Skeletal muscle satellite cell (primary cell): ENCODE results near the gene ENOX2.

Experiments used
- H3K27me3 ChIP-seq: 2 replicates; pipeline ENCODE4 v1.7.0; 2013; ENCODE audit warnings: low read length; ENCODE audit not compliant: control insufficient read depth, insufficient read depth
- H3K36me3 ChIP-seq: 2 replicates; pipeline ENCODE4 v1.7.0; 2013; ENCODE audit warnings: mild to moderate bottlenecking, control low read depth, low read length; ENCODE audit not compliant: insufficient read depth
- H3K4me1 ChIP-seq: 2 replicates; pipeline ENCODE4 v1.7.0; 2013; ENCODE audit warnings: low read length; ENCODE audit not compliant: control insufficient read depth, insufficient read depth
- H3K4me2 ChIP-seq: 2 replicates; pipeline ENCODE4 v1.7.0; 2013; ENCODE audit warnings: mild to moderate bottlenecking, low read length
- H3K4me3 ChIP-seq: 2 replicates; pipeline ENCODE4 v1.7.0; 2013; ENCODE audit warnings: low read length
- H3K9ac ChIP-seq: 2 replicates; pipeline ENCODE4 v1.7.0; 2013; ENCODE audit warnings: mild to moderate bottlenecking, low read depth, low read length, moderate library complexity
- H3K9me3 ChIP-seq: replicated peaks from 2 replicates; pipeline ENCODE4 v1.7.0; 2013; ENCODE audit warnings: mild to moderate bottlenecking, control low read depth, low read length

ENOX2 gene

DNA sequence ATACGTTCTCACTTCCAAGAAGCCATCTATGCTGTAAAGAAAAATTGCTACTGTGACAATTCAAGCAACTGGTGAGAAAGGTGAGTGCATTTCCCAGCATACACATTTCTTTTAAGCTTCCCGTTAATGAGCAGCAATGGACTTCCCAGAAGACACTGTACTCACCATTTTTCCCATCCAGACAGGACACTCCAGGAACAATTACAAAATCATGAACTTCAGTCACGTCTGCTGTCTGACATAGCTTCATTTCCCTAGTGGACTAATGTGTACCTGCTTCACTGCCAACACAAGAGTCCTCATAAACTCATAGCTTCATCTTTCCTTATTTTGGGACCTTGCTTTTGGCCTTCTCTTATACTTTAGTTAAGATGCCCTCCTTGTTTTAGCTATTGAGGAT is 156.9 kb downstream of the ENOX2 start:
- H3K9me3 ChIP-seq: no peaks in the 10 kb centered on the region
- H3K4me1 ChIP-seq: no peaks in the 10 kb centered on the region
- H3K4me3 ChIP-seq: no peak overlapping the region
- H3K9ac ChIP-seq: no peak overlapping the region
- no peak overlapping the region for H3K4me2 ChIP-seq
- no peaks in the 10 kb centered on the region for H3K27me3 ChIP-seq
- H3K36me3 ChIP-seq: no peaks in the 10 kb centered on the region

DNA sequence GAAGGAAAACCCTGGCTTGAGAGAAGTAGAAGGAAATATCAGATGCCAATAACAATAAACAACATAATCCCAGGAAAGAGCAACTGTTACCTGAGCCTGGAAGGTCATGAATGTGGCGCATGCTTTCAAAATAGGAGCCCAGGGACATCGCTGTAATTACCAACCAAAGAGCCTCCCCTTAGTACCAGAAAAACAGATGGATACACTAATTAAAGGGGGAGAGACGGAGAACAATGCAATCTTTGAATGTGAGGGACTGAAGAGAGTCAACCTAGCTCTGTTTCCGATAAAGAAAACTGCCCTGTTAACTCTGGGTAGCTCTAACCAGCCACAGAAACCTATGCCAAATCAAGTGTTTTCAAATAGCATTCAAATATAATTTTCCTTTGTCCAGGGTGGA is 161.4 kb downstream of the ENOX2 start:
- Histone ChIP-seq H3K27me3 (no peaks in the 10 kb centered on the region), H3K4me3 (no peak overlapping the region), H3K9ac (no peak overlapping the region), H3K9me3 (no peaks in the 10 kb centered on the region), H3K4me2 (no peak overlapping the region), H3K4me1 (no peaks in the 10 kb centered on the region), H3K36me3 (no peaks in the 10 kb centered on the region)

DNA sequence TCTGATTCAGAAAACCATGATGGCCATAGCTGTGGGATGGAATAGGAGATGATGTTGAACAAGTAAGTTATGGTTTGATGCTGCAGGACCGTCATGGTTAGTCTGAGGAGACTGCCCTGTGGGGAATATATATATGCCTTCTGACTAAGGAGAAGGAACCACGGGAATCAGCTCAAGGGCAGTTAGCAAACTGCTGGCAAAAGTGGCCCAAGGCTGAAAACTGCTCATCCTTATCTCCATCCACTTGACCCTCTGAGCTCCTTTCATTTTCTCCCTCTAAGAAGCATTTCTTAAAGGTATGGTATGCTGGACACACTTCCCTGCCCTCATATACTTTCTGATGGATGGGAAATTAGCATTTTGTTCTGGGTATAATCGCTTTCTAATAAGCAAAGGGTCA is 161.9 kb downstream of the ENOX2 start:
- no peaks in the 10 kb centered on the region for H3K36me3 ChIP-seq
- H3K4me3 ChIP-seq: no peak overlapping the region
- H3K9me3 ChIP-seq: no peaks in the 10 kb centered on the region
- H3K4me2 ChIP-seq: no peak overlapping the region
- no peaks in the 10 kb centered on the region for H3K27me3 ChIP-seq
- no peak overlapping the region for H3K9ac ChIP-seq
- no peaks in the 10 kb centered on the region for H3K4me1 ChIP-seq

DNA sequence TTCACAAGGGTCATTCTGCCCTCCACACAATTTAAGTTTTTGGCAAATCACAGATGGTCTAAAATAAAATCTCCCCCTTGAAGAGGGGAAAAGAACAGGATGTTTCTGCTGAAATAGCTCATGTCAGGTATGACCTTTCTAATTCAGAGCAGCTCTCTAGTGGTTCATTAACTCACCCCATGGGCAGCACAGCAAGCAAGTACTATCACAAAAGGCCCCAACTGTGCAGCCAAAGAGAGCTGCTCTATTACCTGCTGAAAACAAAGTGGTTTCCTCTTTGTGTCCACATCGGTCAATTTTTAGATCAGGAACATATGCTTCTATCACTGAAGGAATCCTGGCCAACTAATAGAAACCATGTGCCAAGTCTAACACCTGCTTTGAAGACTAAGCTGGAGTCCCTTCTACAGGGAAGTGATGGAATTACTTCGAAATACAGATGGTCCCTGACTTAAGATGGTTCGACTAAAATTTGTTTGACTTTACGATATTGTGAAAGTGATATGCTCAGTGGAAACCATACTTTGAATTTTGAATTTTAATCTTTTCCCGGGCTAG is 164.3 kb downstream of the ENOX2 start:
- no peaks in the 10 kb centered on the region for H3K4me1 ChIP-seq
- no peak overlapping the region for H3K4me2 ChIP-seq
- no peaks in the 10 kb centered on the region for H3K27me3 ChIP-seq

DNA sequence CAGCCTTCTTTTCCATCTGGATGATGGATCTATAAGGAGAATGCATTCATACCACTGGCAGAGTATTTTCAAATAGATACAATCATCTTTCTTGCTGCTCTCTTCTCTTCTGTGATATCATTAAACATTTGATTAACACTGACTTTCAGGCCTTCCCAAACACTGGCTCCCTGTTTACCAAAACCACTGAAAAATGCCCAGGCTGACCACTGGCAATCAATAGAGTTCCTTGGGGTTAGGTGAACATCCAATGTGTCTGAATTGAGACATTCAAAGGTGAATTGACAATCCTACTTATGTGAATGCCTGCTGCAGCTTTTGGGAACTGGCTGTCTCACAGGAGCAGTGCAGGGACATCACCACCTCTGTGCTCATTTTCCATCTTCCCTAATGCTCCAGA is 168.3 kb downstream of the ENOX2 start:
- H3K27me3 ChIP-seq: no peaks in the 10 kb centered on the region
- H3K36me3 ChIP-seq: no peaks in the 10 kb centered on the region
- no peak overlapping the region for H3K4me2 ChIP-seq
- no peaks in the 10 kb centered on the region for H3K4me1 ChIP-seq
- H3K9ac ChIP-seq: no peak overlapping the region
- H3K9me3 ChIP-seq: no peaks in the 10 kb centered on the region
- H3K4me3 ChIP-seq: no peak overlapping the region

More for the DNA sequence above, 164.3 kb downstream of the ENOX2 start:
- Histone ChIP-seq H3K4me3 (no peak overlapping the region), H3K9me3 (no peaks in the 10 kb centered on the region), H3K9ac (no peak overlapping the region), H3K36me3 (no peaks in the 10 kb centered on the region)

DNA sequence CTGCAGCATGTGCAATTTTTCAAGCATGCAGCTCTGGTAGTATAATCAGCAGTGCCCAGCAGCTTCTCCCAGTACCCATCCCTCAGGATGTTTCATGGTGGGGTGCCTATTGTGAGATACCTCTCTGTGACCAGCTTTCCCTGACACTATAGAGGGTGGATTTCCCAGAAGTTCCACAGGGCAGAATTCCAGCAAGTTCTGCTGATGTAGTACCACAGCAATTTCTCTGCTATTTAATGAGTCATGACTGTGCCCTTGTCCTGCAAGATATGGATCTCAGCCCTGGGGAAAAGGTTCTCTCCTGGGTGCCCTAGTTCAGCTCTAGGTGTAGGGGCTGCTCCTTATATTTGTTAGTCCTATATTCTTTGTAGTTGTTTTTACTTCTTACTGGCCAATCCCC is 174.8 kb downstream of the ENOX2 start:
- no peak overlapping the region for H3K4me3 ChIP-seq

DNA sequence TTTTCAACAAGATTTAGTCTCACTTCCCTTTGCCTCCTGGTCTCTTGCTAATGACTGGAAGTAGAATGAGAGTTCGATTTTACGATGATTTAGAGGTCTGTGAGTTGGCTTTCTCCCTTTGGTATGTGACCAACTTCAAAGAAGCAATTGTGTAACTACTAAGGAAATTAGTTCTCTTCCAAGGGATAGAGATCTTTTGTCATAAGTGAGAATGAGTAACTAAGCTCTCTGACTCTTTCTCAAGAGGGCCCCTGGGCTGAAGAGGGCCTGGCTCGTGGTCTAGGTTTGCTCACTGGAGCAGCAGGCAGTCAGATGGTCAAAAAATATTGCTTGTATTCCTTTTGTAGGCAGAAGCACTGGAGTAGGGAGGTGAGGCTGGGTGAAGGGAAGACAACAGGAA is 176.3 kb downstream of the ENOX2 start:
- Histone ChIP-seq H3K36me3 (no peaks in the 10 kb centered on the region), H3K4me2 (no peak overlapping the region), H3K4me3 (no peak overlapping the region), H3K9ac (no peak overlapping the region), H3K27me3 (no peaks in the 10 kb centered on the region), H3K9me3 (peaks cover 6% of the 10 kb centered on the region), H3K4me1 (no peaks in the 10 kb centered on the region)

More for the DNA sequence above, 174.8 kb downstream of the ENOX2 start:
- no peak overlapping the region for H3K4me2 ChIP-seq
- H3K36me3 ChIP-seq: no peaks in the 10 kb centered on the region
- no peaks in the 10 kb centered on the region for H3K27me3 ChIP-seq
- peaks cover 6% of the 10 kb centered on the region for H3K9me3 ChIP-seq
- no peak overlapping the region for H3K9ac ChIP-seq
- H3K4me1 ChIP-seq: no peaks in the 10 kb centered on the region

DNA sequence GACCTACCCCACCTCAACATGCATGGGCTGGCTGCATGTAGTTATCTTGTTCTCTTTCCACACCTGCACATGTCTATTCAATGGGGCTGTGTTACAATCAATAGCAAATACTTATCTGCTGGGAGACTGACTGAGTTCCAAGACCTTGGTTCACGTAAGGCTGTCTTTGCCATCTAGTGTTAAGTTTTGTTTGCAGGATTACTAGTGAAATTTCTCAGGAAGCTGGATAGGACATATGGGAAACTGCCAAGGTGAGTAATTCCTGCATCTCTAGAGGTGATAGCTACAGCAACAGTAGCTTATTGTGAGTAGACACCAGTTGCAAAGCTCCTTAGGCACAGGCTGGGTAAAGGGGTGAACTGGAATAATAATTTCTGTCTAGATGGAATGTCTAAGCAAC is 177.5 kb downstream of the ENOX2 start:
- Histone ChIP-seq H3K4me3 (no peak overlapping the region), H3K9ac (no peak overlapping the region), H3K4me2 (no peak overlapping the region), H3K36me3 (no peaks in the 10 kb centered on the region), H3K9me3 (peaks cover 6% of the 10 kb centered on the region), H3K4me1 (no peaks in the 10 kb centered on the region), H3K27me3 (no peaks in the 10 kb centered on the region)

DNA sequence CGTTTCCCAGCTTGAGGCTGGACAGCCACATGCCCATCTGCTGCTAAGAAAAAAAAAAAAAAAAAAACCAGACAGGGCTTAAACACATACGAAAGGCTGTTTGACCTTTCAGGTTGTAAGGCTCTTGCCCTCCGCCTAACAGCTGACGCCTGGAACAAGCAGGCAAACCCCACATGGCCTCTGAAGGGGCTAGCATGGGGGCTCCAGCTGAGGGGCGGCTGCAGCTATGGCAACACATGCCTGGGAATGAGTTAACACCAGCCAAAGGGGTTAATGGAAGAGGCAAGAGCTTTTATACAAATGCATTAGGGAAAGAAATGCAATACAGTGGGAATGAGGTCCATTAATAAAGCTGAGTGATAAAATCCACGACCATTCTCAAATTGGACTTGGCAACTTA is 183.6 kb downstream of the ENOX2 start:
- Histone ChIP-seq H3K4me1 (no peaks in the 10 kb centered on the region), H3K27me3 (peaks cover 12% of the 10 kb centered on the region), H3K9ac (no peak overlapping the region), H3K36me3 (no peaks in the 10 kb centered on the region), H3K4me2 (no peak overlapping the region), H3K9me3 (no peaks in the 10 kb centered on the region), H3K4me3 (no peak overlapping the region)

DNA sequence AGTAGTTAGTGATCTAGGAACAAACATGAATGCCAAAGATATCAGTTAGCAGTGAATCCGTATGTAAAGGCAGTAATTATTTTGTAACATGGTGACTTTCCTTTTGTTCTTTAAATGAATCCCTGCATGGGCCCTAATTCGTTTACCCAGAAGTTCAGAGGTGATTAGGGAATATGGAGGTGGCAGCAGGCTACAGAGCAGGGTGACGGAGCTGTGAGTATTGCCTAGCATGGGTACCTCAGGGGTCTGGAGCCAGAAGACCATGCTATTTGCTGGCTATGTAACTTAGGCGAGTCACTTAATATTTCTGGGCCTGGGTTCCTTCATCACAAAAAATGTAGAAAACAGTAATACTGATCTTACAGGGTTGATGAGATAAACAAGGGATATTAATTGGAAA is 184.9 kb downstream of the ENOX2 start:
- Histone ChIP-seq H3K9ac (no peak overlapping the region), H3K4me3 (no peak overlapping the region), H3K4me1 (no peaks in the 10 kb centered on the region), H3K36me3 (no peaks in the 10 kb centered on the region), H3K27me3 (peaks cover 12% of the 10 kb centered on the region), H3K9me3 (no peaks in the 10 kb centered on the region), H3K4me2 (no peak overlapping the region)

DNA sequence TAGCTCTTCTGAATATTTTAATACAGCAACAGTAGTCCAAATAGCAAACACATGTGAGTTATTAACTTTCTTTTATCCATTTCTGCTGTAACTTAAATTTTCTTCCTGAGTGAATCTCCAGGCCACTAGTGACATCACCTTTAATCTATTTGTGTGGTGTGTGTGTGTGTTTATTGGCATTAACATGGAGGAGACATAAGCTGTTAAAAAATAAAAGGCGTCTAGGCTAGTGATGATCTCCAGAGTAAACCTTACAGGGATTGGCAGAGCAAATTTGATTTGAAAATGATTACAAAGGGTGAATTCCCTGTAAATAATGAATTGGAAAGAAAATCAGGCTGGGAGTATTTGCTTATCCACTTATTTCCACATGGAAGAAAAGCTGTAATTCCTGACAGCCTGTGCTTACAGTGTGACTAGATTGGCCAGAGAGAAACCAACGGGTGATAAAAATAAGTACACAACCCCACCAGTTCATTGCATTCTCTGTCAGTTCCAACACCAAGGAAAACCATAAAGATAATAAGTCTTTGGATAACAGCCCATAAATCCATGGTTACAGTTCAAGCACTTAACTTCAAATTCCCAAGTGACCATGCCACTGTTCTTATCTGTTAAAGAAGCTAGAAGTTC is 186.1 kb downstream of the ENOX2 start:
- H3K27me3 ChIP-seq: peaks cover 12% of the 10 kb centered on the region
- H3K4me2 ChIP-seq: no peak overlapping the region
- H3K4me3 ChIP-seq: no peak overlapping the region
- no peaks in the 10 kb centered on the region for H3K9me3 ChIP-seq
- no peaks in the 10 kb centered on the region for H3K36me3 ChIP-seq
- no peak overlapping the region for H3K9ac ChIP-seq
- H3K4me1 ChIP-seq: no peaks in the 10 kb centered on the region

DNA sequence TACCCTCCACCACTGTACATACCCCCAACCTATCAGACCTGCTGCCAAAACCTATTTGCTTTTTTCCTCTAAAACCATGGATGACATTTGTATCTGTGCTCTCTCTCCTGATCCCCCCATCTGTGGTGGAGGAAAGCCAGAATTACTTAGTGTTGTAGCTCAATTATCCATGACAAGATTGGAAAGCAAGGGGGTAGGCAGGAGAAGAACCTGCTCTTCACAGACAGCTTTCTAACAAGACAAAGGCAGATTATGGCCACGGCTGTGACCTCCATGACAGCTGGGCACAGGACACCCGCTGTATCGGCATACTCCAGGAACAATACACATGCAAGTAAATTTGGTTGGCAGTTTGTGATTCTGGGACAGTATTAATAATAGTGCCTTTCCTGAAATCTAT is 186.7 kb downstream of the ENOX2 start:
- Histone ChIP-seq H3K4me1 (no peaks in the 10 kb centered on the region), H3K4me3 (no peak overlapping the region), H3K27me3 (peaks cover 12% of the 10 kb centered on the region), H3K36me3 (no peaks in the 10 kb centered on the region), H3K9ac (no peak overlapping the region), H3K4me2 (no peak overlapping the region), H3K9me3 (no peaks in the 10 kb centered on the region)
